Naive thymus-derived CD8-positive, alpha-beta T cell (primary cell): Measurements from ENCODE around the gene GFER. TPM values are rescaled to one million over a fixed set of nuclear protein-coding genes. Genes with fewer than 3 reads are reported as not detected.
A peak's percentile ranks its signal among the peaks of the same experiment; 100 is the strongest.
"Not testable (repeated sequence)": the region's sequence is repeated elsewhere in the genome, so short reads cannot be mapped to it uniquely, and the experiment has no call there.

Source experiments
- ATAC-seq, 2 donors: fragments of 150-1000 bp; cut with Tn5 transposase in 1 of 2; sonication (Bioruptor Pico), chemical (Tn5 transposase) in 1 of 2; 1 replicate in 1 of 2; 2 replicates in 1 of 2; pipeline ENCODE4 v1.10.0; 2021; ENCODE audit warnings: mild to moderate bottlenecking in 2 of 2, moderate library complexity in 2 of 2
- POLR2A ChIA-PET: fragments of 350-600 bp; sonication (Branson Sonifier 250); formaldehyde crosslinking; loops from one replicate; lab custom pipeline; 2021; ENCODE audit warnings: antibody characterized with exemption; lab: Charles Lee
- DNase-seq, 10 donors: peaks; one replicate each; pipeline versions ENCODE4 v3.0.0 to v3.0.0-alpha.2; 2020 to 2022
- H3K27ac Mint-ChIP-seq, 10 donors: one replicate each; pipeline ENCODE4 v1.8.0; 2020 to 2022; ENCODE audit warnings: mild to moderate bottlenecking in 10 of 10, mixed read lengths in 10 of 10, moderate library complexity in 4 of 10, inconsistent platforms in 1 of 10
- H3K27me3 Mint-ChIP-seq, 5 donors: one replicate each; pipeline ENCODE4 v1.8.0; 2021 to 2022; ENCODE audit warnings: mixed read lengths in 5 of 5
- H3K36me3 Mint-ChIP-seq, 3 donors: one replicate each; pipeline ENCODE4 v1.8.0; 2020 to 2022; ENCODE audit warnings: mixed read lengths in 3 of 3, mild to moderate bottlenecking in 2 of 3, inconsistent platforms in 1 of 3
- H3K4me1 Mint-ChIP-seq, 4 donors: one replicate each; pipeline ENCODE4 v1.8.0; 2021 to 2022; ENCODE audit warnings: mixed read lengths in 4 of 4
- H3K4me3 Mint-ChIP-seq, 10 donors: one replicate each; pipeline ENCODE4 v1.8.0; 2020 to 2022; ENCODE audit warnings: mild to moderate bottlenecking in 10 of 10, mixed read lengths in 10 of 10, moderate library complexity in 6 of 10, inconsistent platforms in 1 of 10
- H3K9me3 Mint-ChIP-seq, 9 donors: one replicate each; pipeline ENCODE4 v1.8.0; 2020 to 2022; ENCODE audit warnings: mixed read lengths in 9 of 9, mild to moderate bottlenecking in 3 of 9, inconsistent platforms in 1 of 9, moderate library complexity in 1 of 9
- polyA plus RNA-seq, 3 donors: library from polyadenylated mRNA; unstranded; fragments of 300-500 nt; fragmentation: Illumina TruSeq; gene quantifications; one replicate each; pipeline ENCODE4 v1.2.3, GENCODE V29; 2021
- total RNA-seq, 8 experiments: library from RNA in 2 of 8; stranded (reverse) in 2 of 8; gene quantifications; one replicate each; pipeline ENCODE4 v1.2.3 and lab custom pipeline; 2021 to 2026

The GFER gene
- total RNA-seq: 10 to 100 TPM; 15.9 to 22.3 TPM
- 10 to 100 TPM; 21.4 to 30.0 (median 26.3) TPM for polyA plus RNA-seq
- 11.1 to 20.2 (median 15.9) reads per million in 6 experiments for total RNA-seq (lab: John Stamatoyannopoulos, UW)

DNA sequence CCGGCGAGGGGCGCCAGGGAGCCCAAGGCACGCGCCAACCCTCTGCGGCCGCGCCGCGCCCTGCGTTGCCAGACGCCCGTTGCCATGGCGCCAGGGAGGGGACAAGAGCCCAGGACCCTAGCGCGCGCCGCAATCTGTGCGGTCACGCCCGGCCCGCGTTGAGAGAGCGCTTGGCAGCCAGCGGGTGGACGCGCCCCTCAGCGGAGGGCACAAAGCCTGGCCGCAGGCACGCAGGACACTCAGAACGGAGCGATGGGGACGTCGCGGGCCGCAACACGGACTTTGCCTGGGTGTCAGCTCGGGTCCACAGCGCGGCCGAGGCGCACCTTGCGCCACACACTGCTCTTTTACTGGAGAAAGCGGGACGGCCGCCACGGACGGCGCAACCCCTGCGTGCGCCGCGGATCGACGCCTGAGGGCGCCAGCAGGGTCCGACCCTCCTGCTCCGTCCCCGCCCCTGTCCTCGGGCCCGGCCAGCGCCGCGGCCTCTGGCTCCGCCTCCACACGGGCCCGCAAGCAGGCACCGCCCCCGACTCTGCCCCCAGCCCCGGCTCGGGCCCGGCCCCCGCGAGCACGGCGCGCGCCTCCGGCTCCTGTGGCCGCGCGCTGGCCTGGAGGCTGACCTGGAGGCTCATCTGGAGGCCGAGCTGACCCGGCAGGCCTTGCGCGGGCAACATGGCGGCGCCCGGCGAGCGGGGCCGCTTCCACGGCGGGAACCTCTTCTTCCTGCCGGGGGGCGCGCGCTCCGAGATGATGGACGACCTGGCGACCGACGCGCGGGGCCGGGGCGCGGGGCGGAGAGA is at the start of gene GFER:
Gene GFER (plus strand): TSS at position 650 of the 803 bp plus-strand sequence. CDS start 26 bp downstream, at position 676.
- peaks cover 0 to 24% (median 7%) of the 10 kb centered on the region in 3 donors for H3K36me3 Mint-ChIP-seq

GRCh38 chr16:1936945-1937479 is 47.0 kb upstream of the GFER start:
- POLR2A ChIA-PET: no interaction called here
- no peak overlapping the region for H3K27ac Mint-ChIP-seq
- ATAC-seq (no peak), DNase-seq (no peak)
- no peaks in the 10 kb centered on the region for H3K9me3 Mint-ChIP-seq
- no peak overlapping the region for H3K4me3 Mint-ChIP-seq
- H3K27me3 Mint-ChIP-seq: no peaks in the 10 kb centered on the region
- H3K4me1 Mint-ChIP-seq: peaks cover 0 to 13% (median under 1%) of the 10 kb centered on the region in 4 donors
- peaks cover 0 to 9% (median 2%) of the 10 kb centered on the region in 3 donors for H3K36me3 Mint-ChIP-seq

More for the DNA sequence above, at the start of gene GFER:
- Mint-ChIP-seq H3K4me1 (peaks cover 7 to 21% (median 16%) of the 10 kb centered on the region in 4 donors), H3K27ac (peak within 1 kb of the TSS; percentile 10 to 83 (median 74)), H3K4me3 (peak within 1 kb of the TSS; percentile 74 to 89 (median 79)), H3K27me3 (peaks cover 1 to 38% (median 10%) of the 10 kb centered on the region in 5 donors), H3K9me3 (no peaks in the 10 kb centered on the region)
- POLR2A ChIA-PET: interaction anchor here (0.8 to 7.3 kb wide), 9 partner anchors 8 to 269 kb away, joined by 3 to 89 read pairs (median 3); partner anchors contain the start of genes NDUFB10, RPS2, TBL3 and TRAF7
- ATAC-seq: peak; percentile 62 to 74
- peak in 8 of 10 donors; percentile 48 to 75 (median 56) for DNase-seq

DNA sequence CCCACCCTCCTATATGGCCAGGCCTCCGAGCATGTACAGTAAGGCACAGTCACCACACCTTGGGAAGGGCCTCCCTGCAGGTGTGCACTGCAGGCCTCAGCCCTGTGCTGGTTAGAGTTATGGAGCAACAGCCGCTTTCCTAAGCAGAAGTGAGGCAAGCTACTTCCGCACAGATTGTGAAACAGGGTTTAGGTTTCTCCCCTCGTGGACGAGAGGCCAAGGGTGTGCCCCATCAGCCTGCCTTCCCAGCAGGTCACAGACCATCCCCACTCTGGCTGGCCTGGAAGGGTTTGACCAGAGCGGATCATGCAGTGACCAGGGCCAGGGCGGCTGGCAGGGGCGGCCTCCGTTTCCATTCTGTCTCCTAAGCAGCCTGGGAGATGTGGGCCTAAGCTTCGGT is 45.7 kb upstream of the GFER start:
- peak overlapping the region in 1 of 10 donors; percentile 28 for H3K4me3 Mint-ChIP-seq
- DNase-seq (no peak), ATAC-seq (no peak)
- peaks cover 0 to 9% (median 2%) of the 10 kb centered on the region in 3 donors for H3K36me3 Mint-ChIP-seq
- H3K27me3 Mint-ChIP-seq: no peaks in the 10 kb centered on the region
- H3K9me3 Mint-ChIP-seq: no peaks in the 10 kb centered on the region
- peaks cover 0 to 20% (median 9%) of the 10 kb centered on the region in 4 donors for H3K4me1 Mint-ChIP-seq
- POLR2A ChIA-PET: no interaction called here
- H3K27ac Mint-ChIP-seq: peak overlapping the region in 1 of 10 donors; percentile 62

- POLR2A ChIA-PET: no interaction called here
- Mint-ChIP-seq H3K27ac (no peak overlapping the region), H3K4me3 (no peak overlapping the region), H3K4me1 (peaks cover 0 to 24% (median 14%) of the 10 kb centered on the region in 4 donors), H3K27me3 (no peaks in the 10 kb centered on the region), H3K9me3 (no peaks in the 10 kb centered on the region), H3K36me3 (peaks cover 0 to 9% (median 2%) of the 10 kb centered on the region in 3 donors)
- ATAC-seq (no peak), DNase-seq (no peak)
These were observed 45.1 kb upstream of the GFER start for GRCh38 chr16:1938910-1939309.

- H3K9me3 Mint-ChIP-seq, H3K27me3 Mint-ChIP-seq, H3K4me3 Mint-ChIP-seq, H3K36me3 Mint-ChIP-seq, DNase-seq, ATAC-seq, H3K27ac Mint-ChIP-seq: not testable (repeated sequence)
- peaks cover 0 to 24% (median 15%) of the 10 kb centered on the region in 4 donors for H3K4me1 Mint-ChIP-seq
- POLR2A ChIA-PET: interaction anchor here (0.6 to 1.0 kb wide), 6 partner anchors 25 to 645 kb away, joined by 3 to 5 read pairs (median 3); partner anchors contain the start of gene RPS2
These were observed 44.2 kb upstream of the GFER start for GRCh38 chr16:1939833-1940232.

DNA sequence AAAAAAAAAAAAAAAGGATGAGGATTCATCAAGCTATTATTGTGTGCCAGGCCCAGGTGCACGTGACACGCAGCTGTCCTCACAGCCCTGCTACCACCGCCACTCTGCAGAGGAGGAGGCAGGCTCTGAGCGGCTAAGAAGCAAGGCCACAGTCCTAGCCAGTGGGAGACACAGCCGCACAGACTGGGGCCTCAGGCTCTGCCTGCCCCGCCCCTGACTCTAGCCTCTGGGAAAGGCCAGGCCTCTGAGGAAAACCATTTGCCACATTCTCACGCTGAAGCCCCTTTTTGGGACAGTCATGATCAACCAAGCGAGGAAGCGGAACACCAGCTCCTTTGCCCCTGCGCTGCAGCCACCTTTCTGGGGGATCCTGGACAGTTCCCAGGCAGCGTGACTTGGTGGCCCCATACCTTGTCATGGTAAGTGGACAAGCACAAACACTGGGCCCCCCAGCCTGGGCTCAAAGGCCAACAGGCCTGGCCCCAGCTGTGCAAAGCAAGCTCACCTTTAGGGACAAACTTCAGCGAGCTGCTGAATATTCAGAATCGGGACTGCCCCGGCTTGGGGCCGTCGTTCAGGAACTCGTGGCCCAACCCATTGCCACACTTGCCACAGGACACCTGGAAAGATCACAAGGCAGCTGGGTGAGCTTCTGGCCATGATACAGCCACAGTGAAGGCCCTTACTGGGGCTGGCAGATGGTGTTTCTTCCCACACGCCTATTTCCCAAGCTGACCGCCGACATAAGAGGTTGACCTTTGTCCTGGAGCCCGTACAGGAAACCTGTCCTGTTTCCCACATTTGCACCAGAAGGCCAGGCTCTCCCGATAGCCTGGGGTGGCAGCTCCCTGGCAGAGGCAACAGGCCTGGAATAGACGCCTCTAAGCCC is 43.5 kb upstream of the GFER start:
- POLR2A ChIA-PET: interaction anchor here (0.7 to 1.5 kb wide), 5 partner anchors 24 to 215 kb away, joined by 3 to 5 read pairs (median 3); partner anchors contain the start of genes RPS2 and TRAF7
- no peak for DNase-seq
- H3K9me3 Mint-ChIP-seq: no peaks in the 10 kb centered on the region
- H3K27ac Mint-ChIP-seq: no peak overlapping the region
- H3K4me3 Mint-ChIP-seq: peak overlapping the region in 2 of 10 donors; percentile 20 to 36
- no peaks in the 10 kb centered on the region for H3K27me3 Mint-ChIP-seq
- no peak for ATAC-seq
- H3K36me3 Mint-ChIP-seq: peaks cover 0 to 9% (median 2%) of the 10 kb centered on the region in 3 donors
- peaks cover 0 to 24% (median 15%) of the 10 kb centered on the region in 4 donors for H3K4me1 Mint-ChIP-seq

DNA sequence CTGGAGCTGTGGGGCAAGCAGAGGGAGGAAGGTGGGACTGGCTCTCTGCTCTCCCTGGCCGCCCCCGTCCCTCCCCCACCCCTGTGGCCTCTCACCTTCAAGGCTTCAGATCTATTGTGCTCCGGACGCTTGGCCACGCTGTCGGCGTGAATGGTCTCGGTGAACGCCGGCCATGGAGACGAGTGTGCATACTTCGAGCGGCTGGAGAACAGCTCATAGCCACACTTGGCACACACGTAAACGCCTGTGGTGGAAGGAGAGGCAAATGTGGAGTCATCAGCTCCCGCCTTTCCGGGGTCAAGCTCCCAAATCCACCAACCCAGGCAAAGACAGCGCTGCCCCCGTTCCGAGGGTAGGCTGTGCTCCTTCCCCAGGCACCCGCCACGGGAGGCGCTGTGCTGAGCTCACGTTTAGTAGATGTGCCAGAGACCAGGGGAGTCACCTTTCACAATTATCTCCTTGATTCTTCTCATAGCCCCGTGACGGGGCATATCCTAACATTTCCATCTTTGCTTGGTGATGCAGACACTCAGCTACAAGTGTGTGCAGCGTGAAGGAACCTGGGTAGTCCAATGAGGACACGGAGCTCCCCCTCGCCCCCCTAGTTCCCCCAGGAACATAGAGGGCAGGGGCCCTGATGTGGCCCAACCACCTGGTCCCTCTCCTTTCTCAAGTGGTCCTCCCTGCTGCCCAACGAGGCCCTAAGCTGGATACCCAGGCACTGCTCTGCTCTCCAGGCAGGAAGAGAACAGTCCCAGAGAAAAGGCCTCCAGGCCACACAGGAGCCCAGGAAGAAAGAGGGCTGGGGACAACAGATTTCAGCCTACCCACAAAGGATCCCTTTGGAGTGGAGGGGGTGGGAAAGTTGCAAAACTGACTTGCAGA is 42.6 kb upstream of the GFER start:
- no peak for DNase-seq
- Mint-ChIP-seq H3K4me1 (peaks cover 0 to 24% (median 15%) of the 10 kb centered on the region in 4 donors), H3K36me3 (peaks cover 0 to 9% (median 2%) of the 10 kb centered on the region in 3 donors), H3K9me3 (no peaks in the 10 kb centered on the region), H3K27ac (peak overlapping the region in 1 of 10 donors; percentile 14), H3K4me3 (peak overlapping the region in 9 of 10 donors; percentile 54 to 92 (median 85)), H3K27me3 (no peaks in the 10 kb centered on the region)
- POLR2A ChIA-PET: interaction anchor here (0.9 to 1.5 kb wide), 2 partner anchors 24 to 214 kb away, joined by 4 to 5 read pairs; partner anchors contain the start of genes RPS2 and TRAF7
- ATAC-seq: no peak

GRCh38 chr16:1942047-1942809 is 41.8 kb upstream of the GFER start:
- Mint-ChIP-seq H3K4me1 (peaks cover 0 to 24% (median 15%) of the 10 kb centered on the region in 4 donors), H3K36me3 (peaks cover 0 to 9% (median under 1%) of the 10 kb centered on the region in 3 donors), H3K4me3 (peak overlapping the region; percentile 78 to 92 (median 86)), H3K9me3 (no peaks in the 10 kb centered on the region), H3K27ac (peak overlapping the region in 4 of 10 donors; percentile 14 to 58 (median 28)), H3K27me3 (no peaks in the 10 kb centered on the region)
- ATAC-seq: no peak
- POLR2A ChIA-PET: interaction anchor here (0.6 to 2.0 kb wide), 3 partner anchors 14 to 115 kb away, joined by 5 to 20 read pairs (median 7); partner anchors contain the start of genes FAHD1, HAGH and RPS2
- no peak for DNase-seq

DNA sequence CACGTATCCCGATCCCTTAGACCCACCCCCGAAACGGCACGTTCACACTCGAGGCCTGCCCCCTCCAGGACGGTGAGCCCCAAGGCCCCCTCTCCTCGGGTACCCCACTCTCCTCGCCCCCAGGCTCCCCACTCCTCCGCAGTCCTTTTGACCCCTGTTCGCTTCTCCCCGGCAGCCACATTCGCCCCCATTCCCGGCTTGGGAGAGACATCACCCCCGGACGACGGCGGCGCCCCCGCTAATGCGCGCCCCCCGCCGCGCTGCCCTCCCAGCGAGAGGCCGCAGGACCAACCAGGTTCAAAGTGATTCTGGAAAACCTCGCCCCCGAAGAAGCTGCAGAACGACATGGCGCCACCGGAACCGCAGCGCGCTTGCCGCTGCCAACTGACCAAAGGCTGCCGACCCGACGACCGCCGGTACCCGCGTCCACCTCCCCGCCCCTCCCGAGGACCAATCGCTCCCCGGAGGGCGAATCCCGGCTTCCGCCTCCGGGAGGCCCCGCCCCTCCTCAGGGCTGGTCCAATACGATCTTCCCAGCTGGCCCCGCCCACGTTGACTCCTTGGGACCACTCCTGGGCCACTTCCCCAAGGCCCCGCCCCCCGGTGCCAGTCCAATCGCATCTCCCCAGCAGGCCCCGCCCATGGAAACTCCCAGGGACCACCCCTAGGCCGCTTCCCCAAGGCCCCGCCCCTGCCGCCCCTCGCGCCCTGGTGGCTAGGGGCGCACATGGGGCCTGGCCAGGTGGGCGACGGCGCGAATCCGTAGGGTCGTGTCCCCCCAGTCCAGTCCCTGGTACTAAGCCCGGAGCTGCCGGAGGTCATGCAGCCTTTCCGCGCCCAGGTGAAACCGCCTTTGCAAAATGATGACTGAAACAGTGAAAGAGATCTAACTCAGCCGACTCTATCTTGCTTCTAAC is 40.9 kb upstream of the GFER start, which contains the start of gene MSRB1:
Gene MSRB1 (minus strand): TSS at position 390 of the 917 bp plus-strand sequence. CDS start 43 bp downstream, at position 347.
- ATAC-seq (peak; percentile 97 to 99), DNase-seq (peak; percentile 97 to 100 (median 98))
- Mint-ChIP-seq H3K4me3 (peak within 1 kb of the TSS; percentile 78 to 92 (median 86)), H3K9me3 (no peaks in the 10 kb centered on the region), H3K27ac (peak within 1 kb of the TSS; percentile 46 to 88 (median 76)), H3K36me3 (peaks cover 0 to 9% (median 0%) of the 10 kb centered on the region in 3 donors), H3K4me1 (peaks cover 0 to 24% (median 15%) of the 10 kb centered on the region in 4 donors), H3K27me3 (no peaks in the 10 kb centered on the region)
- POLR2A ChIA-PET: interaction anchor here (0.5 to 2.0 kb wide), 12 partner anchors 13 to 349 kb away, joined by 3 to 20 read pairs (median 4); partner anchors contain the start of genes FAHD1, HAGH, NDUFB10 and NME3
